ENCODE results near the gene DOCK3.

- TF ChIP-seq MXI1 (conservative IDR thresholded peaks at IDR 0.05; ENCODE audit: poor library complexity, severe bottlenecking) = no peak
- TF ChIP-seq CTCF (IDR thresholded peaks at IDR 0.05; ENCODE audit: poor library complexity, severe bottlenecking) = no peak
- TF ChIP-seq SMC3 (conservative IDR thresholded peaks at IDR 0.05; ENCODE audit: poor library complexity) = no peak
- TF ChIP-seq EZH2 (IDR thresholded peaks at IDR 0.05; ENCODE audit: borderline replicate concordance, insufficient read depth, low read length, poor library complexity, severe bottlenecking) = no peak
- no peak for TF ChIP-seq REST (IDR thresholded peaks at IDR 0.05; ENCODE audit: borderline replicate concordance)
- no peak for TF ChIP-seq EP300 (conservative IDR thresholded peaks at IDR 0.05; ENCODE audit: poor library complexity, severe bottlenecking)
- no peak for TF ChIP-seq RAD21 (conservative IDR thresholded peaks at IDR 0.05)
Observed at GRCh38 chr3:50648944-50649343, 25.8 kb upstream of the DOCK3 start.

Measured in neural cell (in vitro differentiated cells).